OCI-M2 (cell line): ENCODE results near the gene RNF4.
"Not testable (repeated sequence)": the region's sequence is repeated elsewhere in the genome, so short reads cannot be mapped to it uniquely, and the experiment has no call there.

Experiments
- DNase-seq: peaks from one replicate; lab custom pipeline; 2025; ENCODE audit not compliant: unreplicated experiment; lab: John Stamatoyannopoulos, UW

RNF4 gene

DNA sequence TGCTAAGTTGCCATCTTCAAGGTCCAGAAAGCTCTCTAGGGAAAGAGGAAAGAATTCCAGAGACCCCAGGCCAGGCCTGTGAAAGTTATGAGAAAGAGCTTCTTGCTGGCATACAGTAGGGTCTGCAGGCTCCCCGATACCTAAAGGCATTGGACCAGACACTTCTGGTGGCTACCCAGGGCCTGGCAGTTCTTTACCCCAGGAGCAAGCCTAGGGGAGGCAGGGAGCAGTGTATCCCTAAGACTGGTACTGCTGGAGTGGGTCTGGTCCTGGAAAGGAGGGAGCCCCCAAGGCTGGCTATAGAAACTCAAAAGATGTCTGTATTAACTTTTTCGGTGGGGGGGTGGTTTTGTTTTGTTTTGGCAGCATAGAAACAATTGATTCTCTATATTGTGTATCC is 47.7 kb downstream of the RNF4 start:
- DNase-seq: no peak

DNA sequence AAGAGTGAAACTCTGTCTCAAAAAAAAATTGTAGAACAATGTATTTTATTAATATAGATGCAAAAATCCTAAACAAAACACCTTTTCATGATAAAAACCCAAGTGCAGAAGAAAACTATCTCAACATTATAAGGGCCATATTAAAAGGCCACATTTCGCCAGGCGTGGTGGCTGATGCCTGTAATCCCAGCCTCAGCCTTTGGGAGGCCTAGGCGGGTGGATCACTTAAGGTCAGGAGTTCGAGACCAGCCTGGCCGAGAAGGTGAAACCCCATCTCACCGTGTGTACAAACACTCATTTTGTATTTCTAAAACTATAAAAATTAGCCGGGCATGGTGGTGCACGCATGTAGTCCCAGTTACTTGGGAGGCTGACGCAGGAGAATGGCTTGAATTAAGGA is 57.7 kb downstream of the RNF4 start:
- no peak for DNase-seq

DNA sequence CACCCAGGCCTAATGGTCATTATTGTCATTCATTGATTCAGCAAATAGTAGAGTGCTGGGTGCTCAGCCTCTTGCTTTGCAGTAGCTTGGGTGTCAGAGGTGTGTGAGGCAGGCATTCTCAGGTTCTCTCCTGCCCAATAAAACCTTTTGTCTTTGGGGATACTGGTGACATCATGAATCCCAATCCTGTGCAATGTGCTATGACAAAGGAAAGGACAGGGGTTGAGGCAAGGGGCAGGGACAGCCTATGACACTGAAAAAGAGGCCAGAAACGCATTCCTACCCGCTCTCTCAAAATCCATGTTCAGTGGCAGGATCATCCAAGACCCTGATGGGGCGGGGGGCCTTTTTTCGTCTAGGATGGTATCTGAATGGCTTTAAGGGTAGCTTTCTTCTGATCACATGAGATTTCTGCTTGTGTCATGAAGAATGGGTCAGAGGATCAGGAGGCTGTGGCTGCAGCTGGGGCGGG is 66.0 kb downstream of the RNF4 start:
- DNase-seq: no peak

DNA sequence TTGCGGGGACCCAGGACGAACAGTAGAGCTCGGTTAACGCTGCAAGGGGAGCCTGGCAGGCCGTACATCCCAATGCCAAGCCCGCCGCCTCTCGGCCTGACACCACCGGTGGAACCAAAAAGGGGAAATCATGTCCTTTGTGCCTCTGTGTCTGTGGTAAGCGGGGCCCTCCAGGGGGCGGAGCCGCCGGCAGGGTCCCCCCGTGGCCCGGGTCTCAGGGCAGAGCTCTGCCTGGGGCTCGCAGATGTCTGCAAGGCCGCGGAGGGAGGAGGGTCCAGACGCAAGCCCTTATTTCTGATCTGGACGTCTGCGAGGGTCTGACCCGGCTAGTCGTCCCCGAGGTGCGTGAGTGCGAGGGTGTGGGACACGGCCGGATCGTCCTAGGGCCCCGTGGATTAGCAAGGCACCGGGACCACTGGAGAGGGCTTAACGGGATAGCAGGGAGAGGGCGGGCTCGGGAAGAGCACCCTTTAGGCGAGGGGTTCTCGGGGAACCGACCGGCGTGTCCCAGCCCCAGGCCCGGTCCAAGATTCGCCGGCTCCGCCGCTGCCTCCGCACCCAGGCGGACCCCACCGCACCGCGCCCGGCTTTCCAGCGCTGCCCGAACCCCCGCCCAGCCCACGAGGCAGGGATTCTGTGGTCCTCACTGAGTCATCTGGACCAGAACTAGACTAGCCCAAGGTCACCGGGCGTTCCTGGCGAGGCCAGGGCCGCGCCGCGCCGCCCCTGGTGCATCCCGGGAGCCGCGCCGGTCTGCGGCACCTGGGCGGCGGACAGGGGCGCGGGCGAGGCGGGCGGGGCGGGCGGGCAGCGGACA is 66.7 kb downstream of the RNF4 start:
- no peak for DNase-seq

DNA sequence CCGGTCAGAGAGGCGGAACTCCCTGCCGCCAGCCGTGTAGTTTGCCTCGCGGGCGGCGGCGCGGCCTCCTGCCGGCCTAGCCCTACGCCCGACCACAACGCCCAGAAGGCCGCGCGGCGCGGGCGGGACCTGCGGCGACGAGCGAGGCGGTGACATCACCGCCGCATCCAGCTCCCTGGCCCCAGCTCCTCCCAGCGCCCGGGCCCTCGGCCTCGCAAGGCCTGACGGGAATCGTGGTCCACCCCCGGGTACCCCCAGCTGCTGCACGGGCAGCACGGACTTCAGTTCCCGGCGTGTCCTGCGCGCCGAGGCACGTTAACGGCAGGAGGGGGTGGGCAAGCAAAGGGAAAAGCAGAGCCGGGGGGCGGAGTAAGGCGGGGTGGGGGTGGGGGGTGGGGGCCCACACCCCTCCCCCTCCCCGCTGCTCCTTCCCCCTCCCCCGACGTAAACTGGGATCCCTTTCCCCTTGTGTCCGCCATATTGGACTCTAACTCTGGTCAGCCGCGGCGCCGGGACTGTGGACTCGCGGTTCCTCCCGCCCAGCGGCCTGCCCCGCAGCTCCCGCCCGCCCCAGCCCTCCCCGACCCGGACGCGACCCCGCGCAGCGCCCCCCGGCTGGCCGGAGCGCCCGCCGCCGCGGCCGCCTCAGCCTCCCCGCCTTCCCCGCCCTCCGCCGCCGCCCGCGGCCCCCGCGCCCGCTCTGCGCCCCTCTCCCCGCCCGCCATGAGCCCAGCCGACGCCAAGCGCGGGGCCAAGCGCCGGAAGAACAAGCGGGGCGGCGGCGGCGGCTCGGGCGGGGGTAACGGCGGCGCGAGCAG is 67.5 kb downstream of the RNF4 start, which contains the start of gene FAM193A:
Gene FAM193A (plus strand): TSS at position 455 of the 818 bp plus-strand sequence. CDS start 269 bp downstream, at position 724.
- DNase-seq: peak; percentile 49

DNA sequence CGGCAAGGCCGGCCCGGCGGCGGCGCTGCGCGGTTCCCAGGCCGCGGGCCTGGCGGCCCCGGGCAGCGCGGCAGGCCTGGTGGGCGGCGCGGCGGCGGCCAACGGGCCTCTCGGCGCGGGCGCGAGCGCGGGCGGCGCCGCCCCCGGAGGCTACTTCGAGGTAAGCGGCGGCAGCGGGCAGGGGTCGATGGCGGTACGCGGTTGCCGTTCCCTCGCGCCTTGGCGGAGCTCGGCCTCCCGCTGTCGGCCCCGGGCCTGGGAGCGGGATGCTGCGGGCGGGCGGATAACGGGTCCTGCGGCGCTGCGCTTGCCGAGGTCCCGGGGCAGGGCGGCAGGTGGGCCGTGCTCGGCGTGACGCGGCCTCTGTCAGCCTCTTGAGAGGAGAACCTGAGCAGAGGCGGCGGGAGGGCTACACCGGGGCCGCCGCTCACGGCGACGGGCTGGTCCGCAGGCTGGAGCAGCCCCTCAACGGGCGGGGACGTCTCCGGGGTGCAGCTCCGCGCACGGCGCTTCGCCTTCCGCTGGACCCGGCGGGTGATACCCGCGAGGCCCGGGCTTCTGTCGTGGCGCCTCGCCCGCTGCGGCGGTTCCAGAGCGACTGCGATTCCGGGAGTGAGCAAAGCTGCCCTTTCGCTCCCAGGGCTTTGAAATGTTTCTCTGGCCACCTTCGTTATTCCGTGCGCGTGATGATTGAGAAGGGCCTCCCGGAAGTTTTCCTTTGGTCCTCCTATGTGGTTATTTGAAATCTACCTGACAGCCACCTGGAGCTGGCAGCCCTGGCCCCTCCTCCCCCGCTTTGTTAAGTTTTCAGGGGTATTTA is 68.3 kb downstream of the RNF4 start:
- no peak for DNase-seq

DNA sequence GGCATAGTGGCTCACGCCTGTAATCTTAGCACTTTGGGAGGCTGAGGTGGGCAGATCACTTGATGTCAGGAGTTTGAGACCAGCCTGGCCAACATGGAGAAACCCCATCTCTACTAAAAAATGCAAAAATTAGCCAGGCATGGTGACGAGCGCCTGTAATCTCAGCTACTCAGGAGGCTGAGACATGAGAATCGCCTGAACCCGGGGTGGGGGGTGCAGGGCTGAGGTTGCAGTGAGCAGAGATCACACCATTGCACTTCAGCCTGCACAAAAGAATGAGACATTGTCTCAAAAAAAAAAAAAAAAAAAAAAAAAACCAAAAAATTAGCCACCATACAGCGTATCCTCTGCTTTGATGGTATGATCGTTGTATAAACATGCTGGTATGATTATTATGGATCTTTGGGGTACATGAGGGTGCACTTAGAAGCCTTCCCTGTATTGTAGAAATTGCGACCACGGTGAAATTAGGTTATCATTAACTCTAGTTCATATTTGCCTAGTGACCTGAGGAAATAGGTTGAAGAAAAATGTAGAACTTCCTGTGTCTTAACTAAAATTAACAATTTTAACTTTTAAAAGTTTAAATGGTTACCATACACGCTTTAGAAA is 74.8 kb downstream of the RNF4 start:
- not testable (repeated sequence) for DNase-seq

DNA sequence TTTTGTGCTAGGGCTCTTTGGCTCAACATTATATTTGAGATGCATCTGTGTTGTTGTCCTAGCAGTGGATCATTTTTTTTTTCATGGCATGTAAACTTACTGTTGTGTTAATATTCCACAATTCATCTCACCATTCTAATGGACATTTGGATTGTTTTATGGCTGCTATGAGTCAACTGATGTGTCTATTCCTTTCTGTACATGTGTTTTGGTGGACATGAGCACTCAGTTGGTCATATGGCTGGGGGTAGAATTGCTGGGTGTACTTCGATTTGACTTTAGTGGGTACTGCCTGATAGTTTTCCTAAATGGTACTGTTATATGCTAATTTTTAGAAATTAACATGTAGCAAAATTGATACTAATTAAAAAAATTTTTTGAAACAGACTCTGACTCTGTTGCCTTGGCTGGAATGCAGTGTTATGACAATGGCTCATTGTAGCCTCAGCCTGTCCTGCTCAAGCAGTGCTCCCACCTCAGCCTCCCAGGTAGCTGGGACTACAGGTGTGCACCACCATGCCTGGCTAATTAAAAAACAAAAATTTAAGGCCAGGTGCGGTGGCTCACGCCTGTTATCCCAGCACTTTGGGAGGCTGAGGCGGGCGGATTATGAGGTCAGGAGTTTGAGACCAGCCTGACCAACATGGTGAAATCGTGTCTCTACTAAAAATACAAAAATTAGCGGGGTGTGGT is 76.6 kb downstream of the RNF4 start:
- no peak for DNase-seq

DNA sequence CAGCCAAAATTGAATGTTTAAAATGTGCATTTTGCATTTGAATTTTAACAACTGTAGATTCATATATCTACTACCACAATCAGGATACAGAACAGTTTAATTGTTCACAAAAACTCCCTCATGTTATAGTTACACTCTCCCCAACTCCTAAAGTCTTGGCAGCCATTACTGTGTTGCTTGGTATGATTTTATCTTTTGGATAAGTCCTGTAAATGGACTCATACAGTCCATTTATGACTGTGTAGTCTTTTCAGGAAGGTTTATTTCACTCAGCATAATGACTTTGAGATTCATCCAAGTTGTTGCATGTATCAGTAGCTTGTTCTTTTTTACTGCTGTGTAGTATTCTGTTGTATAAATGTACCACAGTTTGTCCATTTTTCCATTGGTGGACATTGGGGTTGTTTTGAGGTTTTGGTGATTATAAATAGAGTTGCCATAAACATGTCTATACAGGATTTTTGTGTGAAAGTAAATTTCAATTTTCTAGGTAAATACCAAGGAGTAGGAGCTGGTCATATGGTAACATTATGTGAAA is 77.4 kb downstream of the RNF4 start:
- DNase-seq: no peak

DNA sequence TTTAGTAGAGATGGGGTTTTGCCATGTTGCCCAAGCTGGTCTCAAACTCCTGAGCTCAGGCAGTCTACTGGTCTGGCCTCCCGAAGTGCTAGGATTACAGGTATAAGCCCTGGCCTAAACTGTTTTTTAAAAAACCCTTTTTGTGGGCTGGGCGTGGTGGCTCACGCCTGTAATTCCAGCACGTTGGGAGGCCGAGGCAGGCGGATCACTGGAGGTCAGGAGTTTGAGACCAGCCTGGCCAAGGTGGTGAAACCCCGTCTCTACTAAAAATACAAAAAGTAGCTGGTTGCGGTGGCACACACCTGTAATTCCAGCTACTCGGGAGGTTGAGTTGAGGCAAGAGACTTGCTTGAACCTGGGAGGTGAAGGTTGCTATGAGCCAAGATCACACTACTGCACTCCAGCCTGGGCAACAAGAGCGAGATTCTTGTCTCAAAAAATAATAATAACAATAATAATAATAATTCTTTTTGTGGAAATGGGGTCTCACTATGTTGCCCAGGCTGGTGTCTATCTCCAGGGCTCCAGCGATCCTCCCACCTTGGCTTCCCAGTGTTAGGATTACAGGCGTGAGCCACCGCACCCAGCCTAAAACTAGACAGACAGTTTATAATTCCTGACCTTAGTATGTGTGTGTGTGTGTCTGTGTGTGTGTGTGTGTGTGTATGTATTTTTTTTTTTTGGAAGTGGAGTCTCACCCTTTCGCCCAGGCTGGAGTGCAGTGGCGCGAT is 78.2 kb downstream of the RNF4 start:
- DNase-seq: not testable (repeated sequence)

DNA sequence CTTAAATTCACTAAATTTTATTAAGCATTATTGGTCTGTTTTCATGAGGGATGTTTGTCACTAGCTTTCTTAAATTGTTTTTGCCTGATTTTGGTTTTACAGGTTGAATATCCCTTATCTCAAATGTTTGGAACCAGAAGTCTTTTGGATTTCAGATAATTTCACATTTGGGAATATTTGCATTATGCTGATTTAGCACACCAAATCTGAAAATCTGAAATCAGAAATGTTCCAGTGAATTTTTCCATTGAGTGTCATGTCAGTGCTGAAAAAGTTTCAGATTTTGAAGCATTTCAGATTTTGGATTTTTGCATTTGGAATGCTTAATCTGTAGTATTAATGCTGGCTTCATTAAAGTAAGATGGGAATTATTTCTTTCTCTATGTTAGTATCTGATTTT is 82.2 kb downstream of the RNF4 start:
- no peak for DNase-seq

DNA sequence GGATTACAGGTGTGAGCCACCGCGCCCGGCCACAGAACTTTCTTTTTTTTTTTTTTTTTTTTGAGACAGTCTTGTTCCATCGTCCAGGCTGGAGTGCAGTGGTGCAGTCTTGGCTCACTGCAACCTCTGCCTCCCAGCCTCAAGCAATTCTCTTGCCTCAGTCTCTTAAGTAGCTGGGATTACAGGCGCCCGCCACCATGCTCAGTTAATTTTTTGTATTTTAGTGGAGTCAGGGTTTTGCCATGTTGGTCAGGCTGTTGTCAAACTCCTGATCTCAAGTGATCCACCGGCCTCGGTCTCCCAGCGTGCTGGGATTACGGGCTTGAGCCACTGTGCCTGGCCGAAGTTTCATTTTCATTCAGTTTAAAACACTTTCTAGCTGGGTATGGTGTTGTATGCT is 83.9 kb downstream of the RNF4 start:
- no peak for DNase-seq

DNA sequence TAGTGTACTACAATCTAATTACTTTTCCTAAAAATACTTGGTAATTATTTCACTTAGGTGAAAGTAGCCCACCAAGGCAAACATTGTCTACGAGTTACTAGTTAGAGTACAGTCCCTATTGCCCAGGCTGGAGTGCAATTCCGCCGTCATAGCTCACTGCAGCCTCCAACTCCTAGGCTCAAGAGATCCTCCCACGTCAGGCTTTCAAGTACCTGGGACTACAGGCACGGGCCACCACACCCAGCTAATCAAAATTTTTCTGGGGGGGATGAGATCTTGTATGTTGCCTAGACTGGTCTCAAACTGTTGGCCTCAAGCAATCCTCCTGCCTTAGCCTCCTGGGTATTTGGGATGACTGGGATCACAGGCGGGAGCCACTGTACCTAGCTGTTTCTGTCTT is 89.4 kb downstream of the RNF4 start:
- DNase-seq: no peak

DNA sequence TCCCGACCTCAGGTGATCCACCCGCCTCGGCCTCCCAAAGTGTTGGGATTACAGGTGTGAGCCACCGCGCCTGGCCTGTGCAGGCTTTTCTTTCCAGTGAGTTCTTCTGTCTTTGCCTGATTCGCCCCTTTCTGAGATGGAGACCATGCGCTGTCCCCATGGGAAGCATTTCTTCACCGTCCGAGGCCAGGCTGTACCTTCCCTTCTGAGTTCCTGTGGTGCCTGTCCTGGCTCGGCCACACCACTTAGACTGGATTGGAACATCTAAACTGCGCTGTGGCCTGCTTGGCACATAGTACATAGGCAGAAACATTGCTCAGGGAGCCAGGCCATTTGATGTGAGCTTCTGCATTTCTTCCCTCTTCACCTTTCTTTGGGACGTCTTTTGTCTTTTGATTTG is 91.3 kb downstream of the RNF4 start:
- DNase-seq: no peak
